Panc1 (cell line): Measurements from ENCODE around the gene STAT4. TPM values are rescaled to one million over a fixed set of nuclear protein-coding genes. Genes with fewer than 3 reads are reported as not detected.

ENCODE experiments used
- ATAC-seq: fragments of 200-7000 bp; cut with Tn5 transposase; 2 replicates; pipeline ENCODE4 v1.9.1; 2020; ENCODE audit warnings: mild to moderate bottlenecking, moderate library complexity
- BruUV-seq: library from RNA; stranded (reverse); fragments of 400-500 nt; replicated peaks from 2 replicates; lab custom pipeline; 2021; lab: Mats Ljungman, UMichigan
- CTCF ChIA-PET: fragments of 300-600 bp; sonication (Branson Sonifier 250); formaldehyde crosslinking; loops from one replicate; lab custom pipeline; 2022; ENCODE audit warnings: antibody characterized with exemption; lab: Charles Lee
- POLR2A ChIA-PET: fragments of 300-600 bp; sonication (Branson Sonifier 250); formaldehyde crosslinking; loops from one replicate; lab custom pipeline; 2022; ENCODE audit warnings: antibody characterized with exemption; lab: Charles Lee
- DNase-seq: peaks from one replicate; pipeline ENCODE4 v3.0.0-alpha.2; 2010; ENCODE audit warnings: low read depth, low spot score
- H3K27ac ChIP-seq: 2 replicates; pipeline ENCODE4 v1.5.1; 2011; ENCODE audit warnings: mild to moderate bottlenecking, low read length, inconsistent platforms
- H3K27me3 ChIP-seq: fragments of 200-500 bp; sonication (Bioruptor generic); 2 replicates; pipeline ENCODE4 v1.6.0; 2014; ENCODE audit warnings: low read length, inconsistent platforms; ENCODE audit not compliant: control insufficient read depth, insufficient read depth
- H3K36me3 ChIP-seq: fragments of 200-500 bp; sonication (Bioruptor generic); 2 replicates; pipeline ENCODE4 v1.5.1; 2014; ENCODE audit warnings: inconsistent platforms, mild to moderate bottlenecking, low read length, moderate library complexity; ENCODE audit not compliant: control insufficient read depth, insufficient read depth
- H3K4me1 ChIP-seq: 2 replicates; pipeline ENCODE4 v1.5.1; 2011; ENCODE audit warnings: inconsistent platforms, mild to moderate bottlenecking, low read length, moderate library complexity; ENCODE audit not compliant: control insufficient read depth, insufficient read depth
- H3K4me3 ChIP-seq, 2 experiments: 2 replicates each; pipeline ENCODE4 v1.5.1; 2011 to 2012; ENCODE audit warnings: low read depth in 2 of 2, low read length in 2 of 2, mild to moderate bottlenecking in 2 of 2, inconsistent platforms in 1 of 2, moderate library complexity in 1 of 2
- H3K9me3 ChIP-seq: fragments of 200-500 bp; sonication (Bioruptor generic); 2 replicates; pipeline ENCODE4 v1.5.1; 2014; ENCODE audit warnings: low read depth, mild to moderate bottlenecking, inconsistent platforms, low read length, moderate library complexity; ENCODE audit not compliant: control insufficient read depth, insufficient read depth
- POLR2AphosphoS5 ChIP-seq: IDR thresholded peaks from 2 replicates; pipeline ENCODE4 v1.6.1; 2012; ENCODE audit warnings: mild to moderate bottlenecking, low read depth, low read length, moderate library complexity
- SIN3A ChIP-seq: IDR thresholded peaks from 2 replicates; pipeline ENCODE4 v1.6.1; 2012; ENCODE audit warnings: low read depth, mild to moderate bottlenecking, low read length, moderate library complexity, borderline replicate concordance; ENCODE audit not compliant: insufficient read depth
- TCF7L2 ChIP-seq: IDR thresholded peaks from 2 replicates; pipeline ENCODE4 v1.6.1; 2011; ENCODE audit warnings: mild to moderate bottlenecking, low read depth, low read length, inconsistent platforms
- in situ Hi-C: cut with HindIII; loops from 2 replicates; pipeline ENCODE4 v1.10.0; 2016; ENCODE audit warnings: low sequenced_read_pairs, low pct_unique_long_range_greater_than_20kb
- intact Hi-C: fragments of 100-400 bp; cut with micrococcal nuclease; formaldehyde crosslinking; loops from one replicate; pipeline ENCODE4 v1.10.0; 2022; ENCODE audit not compliant: unreplicated experiment
- total RNA-seq: library from RNA; stranded (reverse); gene quantifications from one replicate; pipeline ENCODE4 v1.2.1, GENCODE V29; 2021; ENCODE audit not compliant: unreplicated experiment
- TF ChIP-seq, protein P1 (sequence below): fragments of 450-650 bp; IDR thresholded peaks from 2 replicates; pipeline ENCODE4 v1.5.1; 2017; ENCODE audit warnings: mild to moderate bottlenecking
- TF ChIP-seq, protein P2 (sequence below), 2 experiments: IDR thresholded peaks; 2 replicates each; pipeline ENCODE4 v1.6.1; 2011 to 2012; ENCODE audit warnings: low read depth in 2 of 2, control low read depth in 1 of 2, low read length in 1 of 2, mild to moderate bottlenecking in 1 of 2, moderate library complexity in 1 of 2; ENCODE audit not compliant: insufficient read depth in 1 of 2

The STAT4 gene
- total RNA-seq, 1 experiment from 2014 or later: 0.05 TPM

DNA sequence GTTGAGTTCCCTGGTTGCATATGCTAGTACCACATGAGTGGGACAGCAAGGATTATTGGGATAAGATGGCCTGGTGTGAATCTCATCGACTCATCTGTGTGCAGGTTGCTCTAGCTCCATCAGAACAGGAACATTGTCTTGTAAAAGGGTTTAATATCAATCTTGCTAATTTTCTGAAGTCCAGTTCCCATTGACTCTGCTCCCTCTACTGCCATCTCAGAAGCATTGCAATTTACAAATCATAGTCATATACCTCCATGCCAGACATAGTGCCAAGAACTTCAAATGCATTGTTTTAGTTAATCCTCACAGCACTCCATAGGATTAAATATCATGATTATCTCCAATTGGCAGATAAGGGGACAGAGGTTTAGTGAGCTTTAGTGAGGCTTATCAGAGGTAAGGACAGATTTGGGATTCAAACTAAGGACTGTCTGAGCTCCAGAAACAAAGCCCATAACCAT lies 4.8 kb upstream of the STAT4 start:
- intact Hi-C loops: loop anchor here (1.0 kb wide), 1 partner anchor 102 kb away; no protein-coding TSS in a partner anchor
- CTCF ChIA-PET: interaction anchor here (0.7 to 2.3 kb wide), 3 partner anchors 101 to 366 kb away, joined by 3 to 31 read pairs (median 4); no protein-coding TSS in a partner anchor
- TF ChIP-seq, protein P1, sequence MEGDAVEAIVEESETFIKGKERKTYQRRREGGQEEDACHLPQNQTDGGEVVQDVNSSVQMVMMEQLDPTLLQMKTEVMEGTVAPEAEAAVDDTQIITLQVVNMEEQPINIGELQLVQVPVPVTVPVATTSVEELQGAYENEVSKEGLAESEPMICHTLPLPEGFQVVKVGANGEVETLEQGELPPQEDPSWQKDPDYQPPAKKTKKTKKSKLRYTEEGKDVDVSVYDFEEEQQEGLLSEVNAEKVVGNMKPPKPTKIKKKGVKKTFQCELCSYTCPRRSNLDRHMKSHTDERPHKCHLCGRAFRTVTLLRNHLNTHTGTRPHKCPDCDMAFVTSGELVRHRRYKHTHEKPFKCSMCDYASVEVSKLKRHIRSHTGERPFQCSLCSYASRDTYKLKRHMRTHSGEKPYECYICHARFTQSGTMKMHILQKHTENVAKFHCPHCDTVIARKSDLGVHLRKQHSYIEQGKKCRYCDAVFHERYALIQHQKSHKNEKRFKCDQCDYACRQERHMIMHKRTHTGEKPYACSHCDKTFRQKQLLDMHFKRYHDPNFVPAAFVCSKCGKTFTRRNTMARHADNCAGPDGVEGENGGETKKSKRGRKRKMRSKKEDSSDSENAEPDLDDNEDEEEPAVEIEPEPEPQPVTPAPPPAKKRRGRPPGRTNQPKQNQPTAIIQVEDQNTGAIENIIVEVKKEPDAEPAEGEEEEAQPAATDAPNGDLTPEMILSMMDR: peak; percentile 79
- TF ChIP-seq POLR2AphosphoS5: no peak
- TF ChIP-seq, protein P2, sequence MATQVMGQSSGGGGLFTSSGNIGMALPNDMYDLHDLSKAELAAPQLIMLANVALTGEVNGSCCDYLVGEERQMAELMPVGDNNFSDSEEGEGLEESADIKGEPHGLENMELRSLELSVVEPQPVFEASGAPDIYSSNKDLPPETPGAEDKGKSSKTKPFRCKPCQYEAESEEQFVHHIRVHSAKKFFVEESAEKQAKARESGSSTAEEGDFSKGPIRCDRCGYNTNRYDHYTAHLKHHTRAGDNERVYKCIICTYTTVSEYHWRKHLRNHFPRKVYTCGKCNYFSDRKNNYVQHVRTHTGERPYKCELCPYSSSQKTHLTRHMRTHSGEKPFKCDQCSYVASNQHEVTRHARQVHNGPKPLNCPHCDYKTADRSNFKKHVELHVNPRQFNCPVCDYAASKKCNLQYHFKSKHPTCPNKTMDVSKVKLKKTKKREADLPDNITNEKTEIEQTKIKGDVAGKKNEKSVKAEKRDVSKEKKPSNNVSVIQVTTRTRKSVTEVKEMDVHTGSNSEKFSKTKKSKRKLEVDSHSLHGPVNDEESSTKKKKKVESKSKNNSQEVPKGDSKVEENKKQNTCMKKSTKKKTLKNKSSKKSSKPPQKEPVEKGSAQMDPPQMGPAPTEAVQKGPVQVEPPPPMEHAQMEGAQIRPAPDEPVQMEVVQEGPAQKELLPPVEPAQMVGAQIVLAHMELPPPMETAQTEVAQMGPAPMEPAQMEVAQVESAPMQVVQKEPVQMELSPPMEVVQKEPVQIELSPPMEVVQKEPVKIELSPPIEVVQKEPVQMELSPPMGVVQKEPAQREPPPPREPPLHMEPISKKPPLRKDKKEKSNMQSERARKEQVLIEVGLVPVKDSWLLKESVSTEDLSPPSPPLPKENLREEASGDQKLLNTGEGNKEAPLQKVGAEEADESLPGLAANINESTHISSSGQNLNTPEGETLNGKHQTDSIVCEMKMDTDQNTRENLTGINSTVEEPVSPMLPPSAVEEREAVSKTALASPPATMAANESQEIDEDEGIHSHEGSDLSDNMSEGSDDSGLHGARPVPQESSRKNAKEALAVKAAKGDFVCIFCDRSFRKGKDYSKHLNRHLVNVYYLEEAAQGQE (IDR thresholded peaks at IDR 0.05; ENCODE audit: insufficient read depth in 1 of 2, low read depth in 2 of 2, low read length in 1 of 2): no peak
- no peak for TF ChIP-seq SIN3A
- TF ChIP-seq TCF7L2: no peak
- Histone ChIP-seq H3K27ac (no peak overlapping the region), H3K27me3 (peaks cover 7% of the 10 kb centered on the region), H3K4me3 (no peak overlapping the region), H3K9me3 (no peaks in the 10 kb centered on the region), H3K4me1 (no peaks in the 10 kb centered on the region), H3K36me3 (no peaks in the 10 kb centered on the region; the same call in 1 of the 2 replicates)
- no peak for DNase-seq
- BruUV-seq: no TSS peak
- POLR2A ChIA-PET: interaction anchor here (1.2 kb wide), 1 partner anchor 103 kb away, joined by 3 read pairs; no protein-coding TSS in a partner anchor
- peak; percentile 79 for ATAC-seq
- in situ Hi-C loops: no loop called here

GRCh38 chr2:191153716-191154115 lies 2.9 kb upstream of the STAT4 start:
- BruUV-seq: no TSS peak
- H3K27ac ChIP-seq: no peak overlapping the region
- H3K4me1 ChIP-seq: no peaks in the 10 kb centered on the region
- no peak overlapping the region for H3K4me3 ChIP-seq
- ChIA-PET POLR2A (no interaction called here), CTCF (no interaction called here)
- in situ Hi-C loops (no loop called here), intact Hi-C loops (no loop called here)
- H3K27me3 ChIP-seq: peaks cover 16% of the 10 kb centered on the region
- H3K9me3 ChIP-seq: no peaks in the 10 kb centered on the region
- DNase-seq (no peak), ATAC-seq (no peak)
- TF ChIP-seq POLR2AphosphoS5: no peak
- TF ChIP-seq, protein P2 (IDR thresholded peaks at IDR 0.05; ENCODE audit: insufficient read depth in 1 of 2, low read depth in 2 of 2, low read length in 1 of 2): no peak
- TF ChIP-seq, protein P1: no peak
- no peak for TF ChIP-seq SIN3A
- TF ChIP-seq TCF7L2: no peak
- H3K36me3 ChIP-seq: no peaks in the 10 kb centered on the region; the same call in 1 of the 2 replicates
